Pons (tissue), 1 donor: ENCODE data around the gene METTL23.

Experiments
- DNase-seq: peaks from one replicate; pipeline ENCODE4 v3.0.0-alpha.2; 2016; ENCODE audit warnings: low spot score

The METTL23 gene, protein sequence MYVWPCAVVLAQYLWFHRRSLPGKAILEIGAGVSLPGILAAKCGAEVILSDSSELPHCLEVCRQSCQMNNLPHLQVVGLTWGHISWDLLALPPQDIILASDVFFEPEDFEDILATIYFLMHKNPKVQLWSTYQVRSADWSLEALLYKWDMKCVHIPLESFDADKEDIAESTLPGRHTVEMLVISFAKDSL

DNA sequence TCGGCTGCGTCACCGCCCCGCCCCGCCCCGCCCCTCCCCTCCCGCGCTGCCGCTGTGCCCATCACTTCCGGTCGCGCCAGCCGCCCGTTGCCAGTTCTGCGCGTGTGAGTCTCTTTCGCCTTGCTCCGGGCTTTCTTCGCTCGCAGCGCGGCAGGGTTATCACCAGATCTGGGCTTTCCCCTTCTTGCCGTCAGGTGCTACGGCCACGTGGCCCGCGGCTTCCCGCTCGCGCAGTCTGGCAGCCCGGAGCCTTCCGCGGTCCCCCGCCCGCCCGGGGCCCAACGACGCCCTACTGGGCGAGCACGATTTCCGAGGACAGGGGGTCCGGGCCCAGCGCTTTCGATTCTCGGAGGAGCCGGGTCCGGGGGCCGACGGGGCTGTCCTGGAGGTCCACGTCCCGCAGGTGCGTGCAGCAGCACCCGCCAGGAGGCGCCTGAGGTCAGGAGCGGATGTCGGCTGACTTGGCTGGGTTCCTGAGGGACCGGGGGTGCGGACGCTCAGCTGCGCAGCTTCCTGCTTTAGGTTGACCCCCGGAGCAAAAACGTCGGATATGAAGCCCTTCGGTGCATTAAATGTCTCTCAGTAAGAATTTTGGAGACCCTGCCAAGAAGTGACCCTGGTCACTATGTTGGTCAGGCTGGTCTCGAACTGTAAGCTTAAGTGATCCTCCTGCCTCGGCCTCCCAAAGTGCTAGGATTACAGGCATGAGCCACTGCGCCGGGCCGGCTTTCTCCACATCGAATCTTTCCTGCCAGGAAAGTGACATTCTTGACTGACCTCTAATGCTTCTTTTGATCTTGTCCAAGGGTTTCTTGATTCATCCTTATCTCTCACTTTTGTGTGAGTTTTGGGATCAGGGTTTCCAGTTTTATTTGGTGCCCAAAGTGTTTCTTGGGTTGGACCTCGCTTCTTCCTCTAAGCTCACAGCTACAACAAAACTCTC is at the start of gene METTL23:
Gene METTL23, plus strand, starts transcription at position 64 of the 943 bp plus-strand sequence. CDS start 2,872 bp downstream, outside the sequence.
- DNase-seq: no peak

GRCh38 chr17:76677406-76677805 is 49.2 kb upstream of the METTL23 start:
- DNase-seq: no peak

GRCh38 chr17:76678330-76678729 is 48.3 kb upstream of the METTL23 start:
- DNase-seq: no peak

GRCh38 chr17:76679239-76679638 is 47.4 kb upstream of the METTL23 start:
- no peak for DNase-seq

- DNase-seq: peak; percentile 74
Observed at GRCh38 chr17:76681222-76682137, 45.2 kb upstream of the METTL23 start.

GRCh38 chr17:76682296-76682695 is 44.3 kb upstream of the METTL23 start:
- DNase-seq: no peak

GRCh38 chr17:76683011-76683755 is 43.5 kb upstream of the METTL23 start:
- DNase-seq: no peak

DNA sequence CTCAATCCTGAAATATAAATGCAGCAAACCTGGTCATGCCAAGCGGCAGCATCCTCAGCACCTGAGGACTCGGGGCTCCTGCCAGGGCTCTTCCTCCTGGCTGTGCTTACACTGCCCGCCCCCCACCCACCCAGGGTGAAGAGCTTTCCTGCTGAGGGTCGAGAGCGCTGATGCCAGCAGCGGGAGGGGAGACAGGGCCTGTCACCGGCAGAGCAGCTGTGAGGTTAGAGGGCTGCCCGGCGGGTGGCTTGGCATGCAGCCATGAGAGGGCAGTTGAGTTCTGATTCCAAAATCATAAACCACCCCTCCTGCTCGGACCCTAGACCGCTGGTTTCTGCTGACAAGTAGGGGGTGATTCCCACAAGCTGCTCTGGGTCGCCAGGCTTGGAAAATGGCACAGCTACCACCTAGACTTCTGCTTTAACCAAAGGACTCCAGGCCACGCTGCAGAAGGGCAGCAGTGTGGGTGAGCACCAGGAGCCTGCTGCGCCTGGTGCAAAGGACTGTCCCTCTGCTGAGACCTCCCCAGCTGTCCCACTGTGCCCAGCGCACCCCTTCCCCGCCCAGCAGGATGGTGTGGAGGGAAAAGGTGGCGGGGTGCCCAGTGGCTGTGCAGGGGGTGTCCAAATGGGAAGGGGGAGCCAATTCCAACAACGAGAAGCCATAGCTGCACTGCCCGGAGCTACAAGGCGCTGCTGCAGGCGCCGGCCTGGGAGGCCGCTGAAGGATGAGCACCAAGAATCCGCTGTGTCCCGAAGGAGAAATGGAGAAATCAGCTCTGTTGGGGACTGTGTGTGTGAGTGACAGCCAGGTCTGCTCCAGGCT is 42.5 kb upstream of the METTL23 start:
- DNase-seq: no peak

DNA sequence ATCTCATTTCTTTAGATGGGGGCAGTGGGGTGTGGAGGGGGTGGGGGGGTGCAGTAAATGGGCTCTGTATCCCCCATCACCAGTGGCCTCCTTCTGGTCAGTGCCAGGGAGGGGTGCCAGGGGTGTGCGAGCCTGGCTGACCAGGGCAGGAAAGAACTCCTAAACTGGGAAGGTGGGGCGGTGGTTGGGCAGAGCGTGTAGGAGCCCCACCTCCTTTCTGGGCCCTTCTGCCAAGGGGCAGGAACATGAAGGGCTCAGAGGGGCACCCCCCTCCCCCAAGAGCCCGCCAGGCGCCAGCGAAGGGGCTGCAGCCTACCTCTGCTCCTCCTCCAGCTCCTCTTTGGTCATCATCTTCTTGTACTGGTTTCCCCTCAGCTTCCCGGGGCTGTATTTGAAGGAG is 41.9 kb upstream of the METTL23 start:
- no peak for DNase-seq

- no peak for DNase-seq
Observed at GRCh38 chr17:76685366-76685765, 41.3 kb upstream of the METTL23 start.

- DNase-seq: no peak
Observed at GRCh38 chr17:76685846-76686245, 40.8 kb upstream of the METTL23 start.

GRCh38 chr17:76686538-76687297 is 39.9 kb upstream of the METTL23 start:
- DNase-seq: no peak

DNA sequence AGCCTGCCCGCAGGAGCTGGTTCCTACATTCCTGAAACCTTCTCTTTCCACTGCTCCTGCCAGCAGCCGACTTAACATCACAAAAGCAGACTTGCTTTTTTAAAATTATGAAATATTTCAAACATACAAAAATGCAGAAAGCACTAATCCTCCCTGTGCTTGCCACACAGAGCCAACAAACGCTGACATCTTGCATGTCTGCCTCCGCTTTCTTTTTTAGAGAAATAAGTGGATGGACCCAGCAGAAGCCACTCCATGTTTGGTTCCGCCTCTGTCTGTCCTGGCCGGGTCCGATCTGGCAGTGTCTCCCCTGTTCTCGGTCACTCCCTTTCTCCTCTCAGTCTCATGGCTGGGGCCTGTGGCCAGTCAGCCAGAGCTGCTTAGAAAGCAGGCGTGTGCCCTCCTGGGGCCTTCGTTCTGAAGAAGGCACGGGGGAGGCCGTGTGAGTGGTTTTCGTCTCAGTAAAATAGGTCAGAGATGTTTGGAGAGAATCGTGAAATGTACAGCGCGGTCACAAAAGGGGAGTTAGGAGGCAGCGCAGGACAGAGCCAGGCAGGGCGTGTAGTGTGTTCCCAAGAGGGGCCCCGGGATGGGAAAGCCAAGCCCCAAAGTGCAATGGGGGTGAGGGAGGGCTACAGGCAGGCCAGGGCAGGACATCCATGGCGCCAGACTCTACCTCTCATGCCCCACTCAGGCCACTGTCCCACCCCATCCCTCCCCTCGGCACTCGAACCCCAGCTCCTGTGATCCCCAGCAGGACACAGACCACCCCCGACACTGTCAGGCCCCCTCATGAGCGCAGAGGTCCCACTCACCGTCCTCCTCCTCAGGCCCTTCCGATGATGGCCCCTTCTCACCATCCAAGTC is 39.1 kb upstream of the METTL23 start:
- no peak for DNase-seq

DNA sequence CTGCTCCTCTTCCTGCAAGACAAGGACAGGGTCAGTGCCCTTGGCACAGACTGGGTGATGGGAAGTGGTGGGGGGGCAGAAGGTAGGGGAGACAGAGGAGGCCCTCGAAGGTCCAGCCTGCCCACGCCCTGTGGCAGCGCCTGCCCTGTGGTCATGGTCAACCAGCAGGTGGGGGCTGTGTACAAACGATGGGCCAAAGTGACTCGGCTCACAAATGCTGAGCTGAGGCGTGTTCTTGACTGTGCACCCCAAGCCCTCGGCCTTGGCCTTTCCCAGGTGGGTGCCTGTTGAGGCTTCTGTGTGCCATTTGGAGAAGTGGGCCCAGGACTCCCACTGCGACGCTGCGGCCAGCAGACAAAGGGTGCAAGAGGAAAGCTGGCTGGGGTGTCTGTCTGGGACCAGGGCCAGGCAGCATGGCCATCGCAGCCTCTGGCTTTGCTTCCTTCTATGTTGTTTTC is 38.4 kb upstream of the METTL23 start:
- DNase-seq: no peak

DNA sequence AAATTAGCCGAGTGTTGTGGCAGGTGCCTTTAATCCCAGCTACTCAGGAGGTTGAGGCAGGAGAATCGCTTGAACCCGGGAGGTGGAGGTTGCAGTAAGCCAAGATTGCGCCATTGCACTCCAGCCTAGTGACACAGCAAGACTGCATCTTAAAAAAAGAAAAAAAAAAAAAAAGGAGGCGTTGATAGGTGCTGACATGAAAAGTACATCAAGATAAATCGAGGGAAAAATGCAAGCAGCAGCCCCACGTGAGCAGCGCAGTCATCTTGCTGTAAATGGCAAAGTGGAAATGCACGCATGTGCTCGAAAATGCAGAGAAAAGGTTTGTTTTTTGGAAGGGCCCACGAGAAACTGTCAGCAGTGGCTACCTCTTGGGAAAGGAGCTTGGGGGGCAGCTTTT is 36.8 kb upstream of the METTL23 start:
- no peak for DNase-seq

DNA sequence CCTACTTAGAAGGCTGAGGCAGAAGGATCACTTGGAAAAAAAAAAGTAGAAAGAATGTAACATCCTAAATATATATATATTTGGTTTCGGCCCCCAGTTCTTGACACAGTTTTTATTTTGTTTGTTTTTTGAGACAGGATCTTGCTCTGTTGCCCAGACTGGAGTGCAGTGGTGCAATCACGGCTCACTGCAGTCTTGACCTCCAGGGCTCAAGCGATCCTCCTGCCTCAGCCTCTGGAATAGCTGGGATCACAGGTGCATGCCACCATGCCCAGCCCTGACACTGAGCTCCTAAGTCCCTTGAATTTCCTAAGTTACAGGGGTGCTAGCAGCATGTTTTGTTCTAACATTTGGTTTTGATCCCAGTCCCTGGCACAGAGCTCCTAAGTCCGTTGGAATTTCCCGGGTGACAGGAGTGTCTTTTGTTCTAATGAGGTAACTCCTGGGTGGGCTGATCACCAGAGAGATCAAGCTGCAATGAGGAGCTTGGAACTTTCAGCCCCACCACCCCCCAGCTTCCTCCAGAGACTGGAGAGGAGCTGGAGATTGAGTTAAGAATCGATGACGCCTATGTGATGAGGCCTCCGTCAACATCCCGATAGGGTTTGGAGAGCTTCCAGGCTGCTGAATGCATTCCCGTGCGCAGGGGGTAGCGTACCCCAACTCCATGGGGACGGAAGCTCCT is 35.9 kb upstream of the METTL23 start:
- no peak for DNase-seq

- no peak for DNase-seq
Observed at GRCh38 chr17:76691379-76692191, 35.1 kb upstream of the METTL23 start.
